ENCODE results near the gene ARHGAP25.

- TF ChIP-seq, protein P1, sequence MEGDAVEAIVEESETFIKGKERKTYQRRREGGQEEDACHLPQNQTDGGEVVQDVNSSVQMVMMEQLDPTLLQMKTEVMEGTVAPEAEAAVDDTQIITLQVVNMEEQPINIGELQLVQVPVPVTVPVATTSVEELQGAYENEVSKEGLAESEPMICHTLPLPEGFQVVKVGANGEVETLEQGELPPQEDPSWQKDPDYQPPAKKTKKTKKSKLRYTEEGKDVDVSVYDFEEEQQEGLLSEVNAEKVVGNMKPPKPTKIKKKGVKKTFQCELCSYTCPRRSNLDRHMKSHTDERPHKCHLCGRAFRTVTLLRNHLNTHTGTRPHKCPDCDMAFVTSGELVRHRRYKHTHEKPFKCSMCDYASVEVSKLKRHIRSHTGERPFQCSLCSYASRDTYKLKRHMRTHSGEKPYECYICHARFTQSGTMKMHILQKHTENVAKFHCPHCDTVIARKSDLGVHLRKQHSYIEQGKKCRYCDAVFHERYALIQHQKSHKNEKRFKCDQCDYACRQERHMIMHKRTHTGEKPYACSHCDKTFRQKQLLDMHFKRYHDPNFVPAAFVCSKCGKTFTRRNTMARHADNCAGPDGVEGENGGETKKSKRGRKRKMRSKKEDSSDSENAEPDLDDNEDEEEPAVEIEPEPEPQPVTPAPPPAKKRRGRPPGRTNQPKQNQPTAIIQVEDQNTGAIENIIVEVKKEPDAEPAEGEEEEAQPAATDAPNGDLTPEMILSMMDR (conservative IDR thresholded peaks at IDR 0.05), result no peak
- TF ChIP-seq ZFX (IDR thresholded peaks at IDR 0.05), result no peak
Measured at GRCh38 chr2:68686178-68686577, 48.4 kb upstream of the ARHGAP25 start.

Measured in C4-2B (cell line).